Subcutaneous preadipocyte (primary cell): ENCODE results near the gene CAD. TPM values are rescaled to one million over a fixed set of nuclear protein-coding genes. Genes with fewer than 3 reads are reported as not detected.

Source experiments
- total RNA-seq: library from RNA; depleted of rRNA; stranded (reverse); fragments of >200 nt; gene quantifications from 2 replicates; pipeline ENCODE4 v1.2.3, GENCODE V29; 2012

The CAD gene
- 40.1 and 62.4 TPM in 2 replicates for total RNA-seq

DNA sequence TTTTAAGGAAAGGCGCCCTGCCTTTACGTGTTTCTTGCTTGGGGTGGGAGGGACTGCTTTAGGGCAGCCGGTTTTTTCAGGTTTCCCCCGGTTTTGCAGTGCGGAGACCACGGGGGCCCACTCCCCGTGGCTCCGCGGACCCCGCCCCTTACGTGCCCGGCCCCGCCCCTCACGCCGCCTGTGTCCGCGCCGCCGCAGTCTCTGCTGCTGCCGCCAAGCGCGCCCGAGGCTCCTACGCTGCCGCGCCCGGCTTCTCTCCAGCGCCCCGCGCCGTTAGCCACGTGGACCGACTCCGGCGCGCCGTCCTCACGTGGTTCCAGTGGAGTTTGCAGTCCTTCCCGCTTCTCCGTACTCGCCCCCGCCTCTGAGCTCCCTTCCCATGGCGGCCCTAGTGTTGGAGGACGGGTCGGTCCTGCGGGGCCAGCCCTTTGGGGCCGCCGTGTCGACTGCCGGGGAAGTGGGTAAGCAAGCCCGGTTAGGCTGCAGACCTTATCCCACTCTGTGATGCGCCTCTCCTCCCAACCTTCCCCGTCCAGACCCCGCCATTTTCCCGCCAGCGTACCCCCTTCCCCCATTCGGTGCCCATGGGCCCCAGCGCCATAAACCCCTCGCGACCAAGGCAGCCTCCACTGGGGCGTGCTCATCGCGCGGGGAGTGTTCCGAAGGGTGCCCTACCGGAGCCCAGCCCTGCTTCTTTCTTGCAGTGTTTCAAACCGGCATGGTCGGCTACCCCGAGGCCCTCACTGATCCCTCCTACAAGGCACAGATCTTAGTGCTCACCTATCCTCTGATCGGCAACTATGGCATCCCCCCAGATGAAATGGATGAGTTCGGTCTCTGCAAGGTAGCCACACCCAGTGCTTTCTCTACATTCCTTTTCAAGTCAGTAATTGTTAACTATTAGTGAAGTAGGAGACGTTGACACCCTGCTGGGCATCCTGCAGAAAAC lies at the start of gene CAD:
TSS of gene CAD (plus strand) at position 197 of the 949 bp plus-strand sequence. CDS start at position 380, 183 bp downstream.

DNA sequence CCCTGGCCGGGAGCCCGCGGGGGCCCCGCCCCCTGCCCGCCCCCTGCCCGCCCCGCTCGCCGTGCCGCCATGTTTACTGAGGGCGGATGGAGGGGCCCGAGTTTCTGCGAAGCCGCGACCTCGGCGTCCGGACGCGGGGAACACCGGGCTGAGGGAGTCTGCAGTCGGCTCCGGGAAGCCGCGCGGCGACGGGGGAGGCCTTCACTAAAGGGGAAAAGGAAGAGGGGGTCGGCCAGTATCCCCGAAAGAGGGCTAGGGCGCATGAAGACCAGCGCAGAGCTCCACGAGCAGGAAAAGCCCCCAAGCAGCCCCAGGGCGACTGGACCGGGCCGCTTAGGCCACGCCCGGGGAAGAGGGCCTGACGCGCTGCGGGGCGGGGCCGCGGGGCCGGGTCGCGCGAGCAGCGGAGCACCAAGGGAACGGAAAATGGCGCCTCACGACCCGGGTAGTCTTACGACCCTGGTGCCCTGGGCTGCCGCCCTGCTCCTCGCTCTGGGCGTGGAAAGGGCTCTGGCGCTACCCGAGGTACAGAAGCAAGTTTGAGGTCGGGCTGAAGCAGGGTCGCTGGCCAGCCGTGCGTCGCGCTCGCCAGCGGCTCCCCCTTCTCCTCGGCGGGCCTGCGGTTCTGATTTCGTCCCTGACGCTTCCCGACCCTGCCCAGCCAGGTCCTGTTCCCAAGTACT lies 5.1 kb upstream of the CAD start, which contains the start of the genes ATRAID and SLC5A6:
TSS of gene ATRAID (plus strand) at position 99 of the 683 bp plus-strand sequence. CDS start at position 427, 328 bp downstream.
TSS of gene SLC5A6 (minus strand) at position 326 of the 683 bp plus-strand sequence. CDS start 4,618 bp downstream, outside the sequence.

DNA sequence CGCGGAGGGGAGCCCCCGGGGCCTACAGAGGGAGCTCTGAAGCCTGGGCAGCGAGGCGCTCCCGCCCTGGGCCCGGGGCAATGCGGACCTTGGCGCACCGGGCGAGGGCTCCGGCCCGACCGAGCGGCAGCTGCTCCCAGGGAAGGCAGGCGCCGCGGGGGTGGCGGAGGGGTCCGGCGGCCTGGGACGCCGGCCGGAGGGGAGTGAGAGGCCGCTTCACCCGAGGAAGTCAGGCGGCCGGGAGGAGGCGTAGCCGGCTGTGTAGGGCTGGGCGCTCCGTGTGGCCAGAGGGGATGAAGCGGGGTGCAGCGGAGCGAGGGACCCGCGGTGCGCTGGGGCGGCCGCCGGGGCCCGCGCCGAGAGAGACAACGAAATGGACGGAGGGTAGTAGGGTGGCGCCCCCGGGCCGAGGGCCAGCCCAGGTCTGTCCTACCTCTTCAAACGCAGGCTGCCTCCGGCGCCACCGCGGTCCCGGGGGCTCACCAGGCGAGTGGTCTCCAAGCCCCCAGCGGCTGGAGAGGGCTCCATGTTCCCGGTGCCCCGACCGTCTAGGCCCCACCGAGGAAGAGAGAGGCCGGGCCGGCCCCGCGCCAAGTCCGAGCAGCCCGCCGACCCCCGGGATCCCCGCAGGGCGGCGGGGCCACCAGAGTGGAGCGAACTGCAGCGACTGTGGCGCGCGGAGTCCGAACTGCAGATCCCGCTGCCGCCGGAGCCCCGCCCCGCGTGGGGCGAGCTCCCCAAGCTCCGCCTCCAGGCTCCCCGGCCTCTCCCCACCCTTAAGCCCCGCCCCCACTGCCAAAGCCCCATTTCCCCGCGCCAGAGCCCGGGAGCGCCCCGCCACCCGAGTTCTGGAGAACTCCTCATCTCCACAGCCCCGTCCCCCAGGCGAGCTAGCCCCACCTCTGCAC lies 45.5 kb downstream of the CAD start, which contains the start of gene SLC30A3:
TSS of gene SLC30A3 (minus strand) at position 669 of the 908 bp plus-strand sequence. CDS start at position 528, 141 bp downstream.

DNA sequence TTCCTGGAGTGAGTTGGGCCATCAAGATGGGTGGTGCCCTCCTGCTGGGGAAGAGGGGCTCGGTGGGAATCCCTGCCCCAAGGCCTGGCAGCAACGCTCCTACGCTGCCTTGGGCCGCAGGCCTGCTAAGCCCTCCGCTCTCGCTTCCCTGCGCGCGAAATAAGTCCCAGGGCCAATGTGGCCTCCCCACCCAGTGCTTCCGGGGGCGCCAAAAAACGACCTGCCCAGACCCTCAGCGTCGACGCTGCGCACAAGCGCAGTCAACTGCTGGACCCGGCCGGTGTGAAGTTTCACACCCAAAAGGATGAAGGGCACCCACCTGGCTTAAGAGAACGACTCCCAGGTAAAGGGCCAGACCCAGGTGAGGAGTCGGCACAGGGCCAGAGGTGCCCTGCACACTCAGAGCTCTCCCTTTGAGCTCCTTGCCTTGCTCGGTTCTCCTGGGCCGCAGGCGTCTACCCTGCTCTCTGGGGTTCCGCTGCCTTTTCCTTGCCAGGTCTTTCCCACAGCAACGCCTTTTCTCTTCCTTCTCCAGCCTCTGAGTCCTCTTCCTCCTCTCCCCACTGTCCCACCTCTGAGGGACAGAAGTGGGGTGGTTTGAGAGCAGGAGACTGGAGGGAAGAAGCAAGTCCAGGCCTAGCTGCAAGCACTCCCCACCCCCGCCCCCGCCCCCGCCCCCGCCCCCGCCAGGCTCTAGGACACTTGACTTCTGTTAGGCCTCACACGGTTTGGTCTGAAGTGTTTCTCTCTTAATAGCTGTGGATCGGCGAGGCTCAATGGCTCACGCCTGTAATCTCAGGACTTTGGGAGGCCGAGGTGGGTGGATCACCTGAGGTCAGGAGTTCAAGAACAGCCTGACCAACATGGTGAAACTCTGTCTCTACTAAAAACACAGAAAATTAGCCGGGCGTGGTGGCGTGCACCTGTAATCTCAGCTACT lies 58.3 kb downstream of the CAD start, which contains the start of gene DNAJC5G:
TSS of gene DNAJC5G (plus strand) at position 223 of the 940 bp plus-strand sequence. CDS start 1,296 bp downstream, outside the sequence.

DNA sequence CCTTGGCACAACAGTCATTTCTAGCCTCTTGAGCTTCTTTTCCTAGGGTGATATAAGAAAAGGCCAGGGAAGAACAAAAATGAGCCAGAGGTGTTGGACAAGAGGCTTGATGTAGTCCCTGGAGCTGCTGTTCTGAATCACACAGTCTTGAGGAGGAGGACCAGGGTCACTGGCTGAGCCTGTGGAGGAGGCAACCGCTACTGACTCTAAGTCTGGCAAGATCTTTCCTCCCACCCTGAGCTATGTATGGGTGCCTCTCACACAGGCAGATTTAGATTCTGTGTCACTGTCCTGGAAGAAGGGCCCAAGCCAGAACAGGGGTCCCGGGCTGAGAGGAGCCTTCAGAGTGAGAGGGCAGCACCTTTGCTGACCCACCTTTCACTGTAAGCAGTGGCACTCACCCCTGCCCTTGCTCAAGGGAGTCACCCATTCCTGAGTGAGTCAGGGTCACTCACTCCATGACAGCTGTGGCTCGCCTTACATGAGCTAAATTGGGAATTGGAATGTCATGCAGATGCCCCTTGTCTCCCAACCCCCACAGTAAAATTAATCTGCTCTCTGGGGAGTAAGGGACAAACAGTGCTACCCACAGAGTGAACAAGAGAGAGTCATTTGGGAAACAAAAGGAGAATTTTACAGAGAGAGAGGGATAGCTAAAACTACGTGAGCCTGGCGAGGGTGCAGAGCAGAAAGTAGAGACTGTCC lies 64.8 kb downstream of the CAD start, which contains the start of gene TRIM54:
TSS of gene TRIM54 (plus strand) at position 575 of the 705 bp plus-strand sequence. CDS start 303 bp downstream, outside the sequence.

Other genes with a start within 250 kb of the CAD start
- gene MAPRE3, start 246.7 kb upstream of the CAD start, total RNA-seq: 2.6 and 4.3 TPM in 2 replicates
- 53.6 and 71.9 TPM in 2 replicates for gene TMEM214, start 184.4 kb upstream of the CAD start, total RNA-seq
- 16.5 and 22.3 TPM in 2 replicates for gene AGBL5, start 165.7 kb upstream of the CAD start, total RNA-seq
- 193 and 258 TPM in 2 replicates for gene OST4, start 145.7 kb upstream of the CAD start, total RNA-seq
- 36.7 and 51.6 TPM in 2 replicates for gene EMILIN1, start 138.8 kb upstream of the CAD start, total RNA-seq
- gene KHK, start 130.6 kb upstream of the CAD start, total RNA-seq: 1.4 and 1.5 TPM in 2 replicates
- 7.2 and 14.3 TPM in 2 replicates for gene CGREF1, start 98.2 kb upstream of the CAD start, total RNA-seq
- gene ABHD1, start 93.6 kb upstream of the CAD start, total RNA-seq: under 0.01 TPM in 1 of 2 replicates, not detected in the other
- gene PREB, start 82.7 kb upstream of the CAD start, total RNA-seq: 37.8 and 48.1 TPM in 2 replicates
- not detected in 2 replicates for gene PRR30, start 78.0 kb upstream of the CAD start, total RNA-seq
- not detected in 2 replicates for gene TCF23, start 68.4 kb upstream of the CAD start, total RNA-seq
- gene ATRAID, start 5.3 kb upstream of the CAD start, total RNA-seq: 113 and 144 TPM in 2 replicates
- 43.6 and 48.1 TPM in 2 replicates for gene SLC5A6, start 5.1 kb upstream of the CAD start, total RNA-seq
- not detected in 2 replicates for gene SLC30A3, start 45.7 kb downstream of the CAD start, total RNA-seq
- not detected in 2 replicates for gene DNAJC5G, start 58.1 kb downstream of the CAD start, total RNA-seq
- not detected in 2 replicates for gene TRIM54, start 65.1 kb downstream of the CAD start, total RNA-seq
- gene UCN, start 91.1 kb downstream of the CAD start, total RNA-seq: 0.59 and 0.73 TPM in 2 replicates
- gene MPV17, start 105.7 kb downstream of the CAD start, total RNA-seq: 88.8 and 100 TPM in 2 replicates
- 40.4 and 54.9 TPM in 2 replicates for gene GTF3C2, start 139.4 kb downstream of the CAD start, total RNA-seq
- 26.2 and 28.3 TPM in 2 replicates for gene EIF2B4, start 153.0 kb downstream of the CAD start, total RNA-seq
- gene SNX17, start 153.2 kb downstream of the CAD start, total RNA-seq: 134 and 139 TPM in 2 replicates
- gene ZNF513, start 163.4 kb downstream of the CAD start, total RNA-seq: 5.7 and 6.6 TPM in 2 replicates
- 73.5 and 102 TPM in 2 replicates for gene PPM1G, start 192.2 kb downstream of the CAD start, total RNA-seq
- 89.7 and 101 TPM in 2 replicates for gene NRBP1, start 211.3 kb downstream of the CAD start, total RNA-seq
- 0.39 TPM in 1 of 2 replicates, not detected in the other for gene KRTCAP3, start 225.0 kb downstream of the CAD start, total RNA-seq